BJ (cell line): ENCODE data around the gene SZRD1. TPM values are rescaled to one million over a fixed set of nuclear protein-coding genes. Genes with fewer than 3 reads are reported as not detected.

Experiments
- CTCF ChIA-PET: fragments of 350-600 bp; formaldehyde crosslinking; extraction: SDS; loops from one replicate; lab custom pipeline; 2021; ENCODE audit warnings: antibody characterized with exemption, inconsistent platforms; lab: Yijun Ruan, JAX
- POLR2A ChIA-PET: fragments of 300-600 bp; sonication (Branson Sonifier 250); formaldehyde crosslinking; extraction: SDS; loops from one replicate; lab custom pipeline; 2021; ENCODE audit warnings: antibody characterized with exemption; lab: Charles Lee
- DNase-seq: peaks from one replicate; pipeline ENCODE4 v3.0.0-alpha.2; 2011; ENCODE audit warnings: low read depth
- H3K27me3 ChIP-seq: 2 replicates; pipeline ENCODE4 v1.6.0; 2011; ENCODE audit warnings: low read length; ENCODE audit not compliant: control insufficient read depth, insufficient read depth
- H3K36me3 ChIP-seq: 2 replicates; pipeline ENCODE4 v1.5.1; 2011; ENCODE audit warnings: low read length; ENCODE audit not compliant: control insufficient read depth, insufficient read depth
- H3K4me3 ChIP-seq: 2 replicates; pipeline ENCODE4 v1.5.1; 2011; ENCODE audit warnings: low read depth, mild to moderate bottlenecking, control low read depth, low read length
- polyA minus RNA-seq: library from RNA; depleted of rRNA, polyadenylated mRNA; stranded (reverse); fragments of >200 nt; gene quantifications from 2 replicates; pipeline ENCODE4 v1.2.3, GENCODE V29; 2011; rRNA and poly(A)+ RNA removed
- polyA plus RNA-seq: library from polyadenylated mRNA; depleted of rRNA; stranded (reverse); fragments of >200 nt; gene quantifications from 2 replicates; pipeline ENCODE4 v1.2.3, GENCODE V29; 2011; rRNA removed
- TF ChIP-seq, protein P1 (sequence below): IDR thresholded peaks from 2 replicates; pipeline ENCODE4 v1.5.1; 2011; ENCODE audit warnings: low read depth, mild to moderate bottlenecking, control low read depth, inconsistent platforms, low read length, moderate library complexity; ENCODE audit not compliant: insufficient read depth

Gene SZRD1, protein sequence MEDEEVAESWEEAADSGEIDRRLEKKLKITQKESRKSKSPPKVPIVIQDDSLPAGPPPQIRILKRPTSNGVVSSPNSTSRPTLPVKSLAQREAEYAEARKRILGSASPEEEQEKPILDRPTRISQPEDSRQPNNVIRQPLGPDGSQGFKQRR
- polyA plus RNA-seq (94.9 and 125 TPM in 2 replicates), polyA minus RNA-seq (80.5 and 91.2 TPM in 2 replicates)

DNA sequence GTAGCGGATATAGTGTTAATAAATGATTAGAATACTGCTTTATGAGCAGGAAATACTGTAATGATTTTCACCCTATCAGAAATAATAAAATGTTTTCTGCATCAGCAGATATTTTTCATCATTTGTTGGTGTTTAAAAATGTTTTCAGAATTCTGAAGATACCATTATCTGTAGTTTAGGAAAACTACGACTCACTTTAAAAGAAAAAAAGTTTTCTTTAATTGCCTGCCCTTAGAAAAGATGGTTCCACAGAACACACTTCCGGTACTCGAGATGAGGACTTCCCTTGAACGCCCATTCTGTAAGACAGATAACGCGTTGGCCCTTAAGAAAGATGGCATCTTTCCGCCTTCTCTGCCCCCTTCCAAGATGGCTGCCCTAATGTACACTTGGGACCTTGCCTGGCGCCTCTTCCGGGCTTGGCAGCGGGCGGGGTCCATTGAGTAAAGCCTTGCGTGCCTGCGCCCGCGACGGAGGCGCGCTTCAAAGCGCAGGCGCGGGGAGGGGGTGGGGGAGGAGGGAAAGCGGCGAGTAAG, at the start of gene SZRD1:
TSS of gene SZRD1 (plus strand) at position 521 of the 536 bp plus-strand sequence. CDS start 16 bp downstream, outside the sequence.
- TF ChIP-seq, protein P1, sequence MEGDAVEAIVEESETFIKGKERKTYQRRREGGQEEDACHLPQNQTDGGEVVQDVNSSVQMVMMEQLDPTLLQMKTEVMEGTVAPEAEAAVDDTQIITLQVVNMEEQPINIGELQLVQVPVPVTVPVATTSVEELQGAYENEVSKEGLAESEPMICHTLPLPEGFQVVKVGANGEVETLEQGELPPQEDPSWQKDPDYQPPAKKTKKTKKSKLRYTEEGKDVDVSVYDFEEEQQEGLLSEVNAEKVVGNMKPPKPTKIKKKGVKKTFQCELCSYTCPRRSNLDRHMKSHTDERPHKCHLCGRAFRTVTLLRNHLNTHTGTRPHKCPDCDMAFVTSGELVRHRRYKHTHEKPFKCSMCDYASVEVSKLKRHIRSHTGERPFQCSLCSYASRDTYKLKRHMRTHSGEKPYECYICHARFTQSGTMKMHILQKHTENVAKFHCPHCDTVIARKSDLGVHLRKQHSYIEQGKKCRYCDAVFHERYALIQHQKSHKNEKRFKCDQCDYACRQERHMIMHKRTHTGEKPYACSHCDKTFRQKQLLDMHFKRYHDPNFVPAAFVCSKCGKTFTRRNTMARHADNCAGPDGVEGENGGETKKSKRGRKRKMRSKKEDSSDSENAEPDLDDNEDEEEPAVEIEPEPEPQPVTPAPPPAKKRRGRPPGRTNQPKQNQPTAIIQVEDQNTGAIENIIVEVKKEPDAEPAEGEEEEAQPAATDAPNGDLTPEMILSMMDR, result no peak
- POLR2A ChIA-PET, result no interaction called here
- DNase-seq, result peak; percentile 98
- H3K36me3 ChIP-seq, result no peaks in the 10 kb centered on the region
- H3K27me3 ChIP-seq, result no peaks in the 10 kb centered on the region
- CTCF ChIA-PET, result interaction anchor here (1.2 kb wide), 1 partner anchor 178 kb away, joined by 3 read pairs; no protein-coding TSS in a partner anchor
- peak within 1 kb of the TSS; percentile 86 for H3K4me3 ChIP-seq

DNA sequence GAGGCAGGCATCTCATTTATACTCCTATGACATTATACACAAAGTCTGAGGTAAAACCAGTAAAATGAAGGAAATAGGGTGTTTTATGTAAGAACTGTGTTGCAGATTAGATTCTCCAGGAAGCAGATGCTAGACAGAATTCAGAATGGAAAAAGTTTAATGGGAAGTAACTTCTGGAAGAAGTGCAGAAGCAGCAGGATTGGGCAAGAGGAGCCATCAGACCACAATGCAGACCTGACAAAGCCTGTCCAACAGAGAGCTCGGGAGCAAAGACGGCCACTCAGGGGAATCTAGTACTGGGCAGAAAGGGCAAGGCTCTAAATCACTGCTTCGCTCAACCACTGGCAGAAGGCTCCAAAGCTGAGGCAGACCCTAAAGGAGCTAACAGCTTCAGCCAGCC, 48.5 kb upstream of the SZRD1 start:
- ChIA-PET POLR2A (interaction anchor here (0.7 kb wide), 1 partner anchor 40 kb away, joined by 3 read pairs; no protein-coding TSS in a partner anchor), CTCF (no interaction called here)

DNA sequence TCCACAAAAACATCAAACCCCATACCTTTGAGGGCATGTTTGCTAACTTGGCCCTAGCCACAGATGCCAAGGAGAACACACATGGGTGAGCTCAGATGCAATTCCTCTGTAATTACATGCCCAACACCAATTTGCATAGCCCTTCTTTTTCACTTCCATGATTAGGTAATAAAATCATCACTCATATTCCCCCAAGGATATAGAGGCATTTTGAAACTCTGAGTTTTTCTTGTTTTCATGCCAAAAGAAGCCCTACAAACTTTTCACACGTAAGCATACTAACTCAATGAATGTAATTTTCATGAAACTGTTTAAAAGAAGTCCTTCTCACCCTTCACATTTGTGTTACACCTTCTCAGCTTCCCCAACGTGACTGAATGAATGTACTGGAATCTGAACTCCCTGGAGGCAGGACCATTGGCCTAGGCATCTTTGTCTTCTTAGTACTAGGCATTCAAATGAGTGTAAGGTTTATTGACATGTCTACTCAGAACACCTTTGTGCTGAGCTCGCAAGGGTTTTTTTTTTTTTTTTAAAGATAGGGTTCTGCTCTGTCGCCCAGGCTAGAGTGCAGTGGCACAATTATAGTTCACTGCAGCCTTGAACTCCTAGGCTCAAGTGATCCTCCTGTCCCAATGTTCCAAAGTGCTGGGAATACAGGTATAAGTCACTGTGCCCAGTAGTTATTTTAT, 45.7 kb upstream of the SZRD1 start:
- ChIA-PET POLR2A (no interaction called here), CTCF (interaction anchor here (0.8 kb wide), 1 partner anchor 31 kb away, joined by 3 read pairs; the partner anchor contains the start of gene FBXO42)
- no peak for DNase-seq
- TF ChIP-seq, protein P1, result no peak
- Histone ChIP-seq H3K4me3 (no peak overlapping the region), H3K36me3 (no peaks in the 10 kb centered on the region), H3K27me3 (no peaks in the 10 kb centered on the region)

More for the DNA sequence above, 48.5 kb upstream of the SZRD1 start:
- H3K4me3 ChIP-seq, result no peak overlapping the region
- no peaks in the 10 kb centered on the region; the same call in 1 of the 2 replicates for H3K36me3 ChIP-seq
- no peak for DNase-seq
- no peaks in the 10 kb centered on the region for H3K27me3 ChIP-seq
- TF ChIP-seq, protein P1, result no peak

DNA sequence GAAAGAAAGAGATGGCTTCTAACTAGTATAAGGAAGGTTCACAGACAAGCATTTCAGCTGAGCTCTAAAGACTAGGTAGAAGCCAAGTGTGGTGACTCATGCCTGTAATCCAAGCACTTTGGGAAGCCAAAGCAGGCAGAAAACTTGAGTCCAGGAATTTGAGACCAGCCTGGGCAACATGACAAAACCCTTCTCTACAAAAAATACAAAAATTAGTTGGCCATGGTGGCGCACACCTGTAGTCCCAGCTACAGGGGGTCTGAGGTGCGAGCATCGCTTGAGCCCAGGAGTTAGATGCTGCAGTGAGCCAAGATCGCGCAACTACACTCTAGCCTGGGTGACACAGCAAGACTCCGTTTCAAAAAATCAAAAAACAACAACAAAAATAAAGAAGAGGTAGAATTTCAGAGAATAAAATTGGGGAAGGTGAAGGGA, 42.6 kb upstream of the SZRD1 start:
- H3K36me3 ChIP-seq, result no peaks in the 10 kb centered on the region
- TF ChIP-seq, protein P1, result no peak
- ChIA-PET POLR2A (no interaction called here), CTCF (interaction anchor here (0.5 kb wide), 1 partner anchor 208 kb away, joined by 3 read pairs; no protein-coding TSS in a partner anchor)
- no peaks in the 10 kb centered on the region for H3K27me3 ChIP-seq
- peak; percentile 44 for DNase-seq
- H3K4me3 ChIP-seq, result no peak overlapping the region
